Measurements from ENCODE around the gene TGFB1I1. TPM values are rescaled to one million over a fixed set of nuclear protein-coding genes. Genes with fewer than 3 reads are reported as not detected.

The TGFB1I1 gene
- total and polyA plus RNA-seq, 2 of the 13 experiments (the other 11 are each of a cell fraction or from before 2014, with no cell fraction given) = 0.80 to 2.9 TPM

- TF ChIP-seq ARID5B (CRISPR knock-in tag; IDR thresholded peaks at IDR 0.05) (peak; percentile 68; the same call in 1 of the 2 replicates), THAP8 (CRISPR knock-in tag; IDR thresholded peaks at IDR 0.05; ENCODE audit: borderline replicate concordance) (peak; percentile 87), ZNF101 (CRISPR knock-in tag; IDR thresholded peaks at IDR 0.05; ENCODE audit: borderline replicate concordance, low read depth) (peak; percentile 52; the same call in 1 of the 2 replicates), TEAD3 (CRISPR knock-in tag; optimal IDR thresholded peaks at IDR 0.05; ENCODE audit: borderline replicate concordance) (peak; percentile 89), ZNF256 (CRISPR knock-in tag; conservative IDR thresholded peaks at IDR 0.05) (0 out of 2 replicates have a peak, but pooled peaks have one; percentile 17), CREB1 (IDR thresholded peaks at IDR 0.05) (peak; percentile 5; the same call in 1 of the 2 replicates), CREB1 (CRISPR knock-in tag; IDR thresholded peaks at IDR 0.05) (no peak), MBNL3 (CRISPR knock-in tag; conservative IDR thresholded peaks at IDR 0.05) (no peak), RBM22 (optimal IDR thresholded peaks at IDR 0.05; ENCODE audit: low read length) (no peak), ZFP36L1 (CRISPR knock-in tag; IDR thresholded peaks at IDR 0.05) (no peak), ZNF501 (CRISPR knock-in tag; IDR thresholded peaks at IDR 0.05) (peak; percentile 52; the same call in 1 of the 2 replicates), ZNF326 (CRISPR knock-in tag; IDR thresholded peaks at IDR 0.05; ENCODE audit: borderline replicate concordance) (no peak), SNAPC4 (CRISPR knock-in tag; IDR thresholded peaks at IDR 0.05) (peak; percentile 78; the same call in 1 of the 2 replicates), FOXP1 (IDR thresholded peaks at IDR 0.05) (no peak), FOXP1 (CRISPR knock-in tag; IDR thresholded peaks at IDR 0.05) (no peak; the same call in 1 of the 2 replicates)
Measured at GRCh38 chr16:31477220-31478216, 5.6 kb downstream of the TGFB1I1 start (continued).
